GM21390 (cell line): Measurements from ENCODE around the gene STAT4.

Experiments
- ATAC-seq: cut with Tn5 transposase; IDR thresholded peaks from one replicate; pipeline ENCODE4 v1.9.1; 2021; ENCODE audit not compliant: unreplicated experiment

The STAT4 gene

DNA sequence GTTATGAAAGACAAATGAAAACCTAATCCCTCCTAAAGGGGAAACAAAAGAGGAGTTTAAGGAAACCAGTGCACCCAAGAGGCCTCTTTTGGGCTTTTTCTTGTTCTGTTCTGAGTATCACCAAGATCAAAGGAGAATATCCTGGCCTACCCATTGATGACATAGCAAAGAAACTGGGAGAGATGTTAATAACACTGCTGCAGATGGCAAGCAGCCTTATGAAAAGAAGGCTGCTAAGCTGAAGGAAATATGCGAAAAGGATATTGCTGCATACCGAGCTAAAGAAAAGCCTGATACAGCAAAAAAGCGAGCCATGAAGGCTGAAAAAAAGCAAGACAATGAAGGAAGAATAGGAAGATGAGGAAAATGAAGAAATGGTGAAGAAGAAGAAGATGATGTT is 23.6 kb upstream of the STAT4 start:
- ATAC-seq: no peak

DNA sequence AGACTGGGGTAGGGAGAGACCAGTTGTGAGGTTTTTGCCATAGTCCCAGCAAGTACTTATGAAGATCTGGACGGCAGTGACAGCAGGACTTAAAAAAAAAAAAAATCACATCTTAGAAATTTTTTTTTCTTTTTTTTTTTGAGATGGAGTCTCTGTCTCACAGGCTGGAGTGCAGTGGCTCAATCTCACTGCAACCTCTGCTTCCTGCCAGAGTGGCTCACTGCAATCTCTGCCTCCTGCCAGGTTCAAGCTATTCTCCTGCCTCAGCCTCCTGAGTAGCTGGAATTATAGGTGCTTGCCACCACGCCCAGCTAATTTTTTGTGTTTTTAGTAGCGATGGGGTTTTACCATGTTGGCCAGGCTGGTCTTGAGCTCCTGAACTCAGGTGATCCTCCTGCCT is 22.4 kb upstream of the STAT4 start:
- no peak for ATAC-seq

DNA sequence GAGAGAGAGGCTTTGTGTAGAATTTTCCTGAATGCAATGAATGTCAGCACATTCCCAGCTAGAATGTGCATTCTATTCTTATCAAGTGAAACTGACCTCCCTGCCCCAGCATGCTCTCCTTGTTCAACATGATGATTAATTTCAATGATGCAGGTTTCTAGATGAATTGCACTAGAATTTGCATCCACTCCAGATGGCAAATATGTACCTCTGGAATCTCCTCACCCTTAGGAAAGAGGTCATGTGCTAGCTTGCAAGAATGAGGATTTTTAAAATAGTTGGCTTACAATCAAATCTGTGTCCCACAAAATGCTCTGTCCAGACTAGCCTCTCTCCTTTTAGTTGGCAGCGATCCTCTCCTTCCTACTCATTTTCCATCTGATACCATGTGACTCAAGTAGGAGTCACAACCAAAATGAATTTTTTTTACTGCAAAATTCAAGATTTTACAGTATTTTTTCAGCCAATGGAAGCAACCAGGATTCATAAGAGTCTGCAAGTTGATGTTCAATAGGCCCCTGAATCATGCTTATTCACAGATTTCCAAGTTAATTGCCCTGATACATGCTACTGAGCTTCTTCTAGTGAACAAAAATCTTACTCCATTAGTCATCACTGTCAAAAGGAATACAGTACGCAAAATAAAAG is 21.0 kb upstream of the STAT4 start:
- ATAC-seq: no peak

- ATAC-seq: no peak
These were observed 20.5 kb upstream of the STAT4 start for GRCh38 chr2:191171286-191171685.

GRCh38 chr2:191170773-191171172 is 20.0 kb upstream of the STAT4 start:
- no peak for ATAC-seq

GRCh38 chr2:191170301-191170636 is 19.5 kb upstream of the STAT4 start:
- ATAC-seq: no peak

DNA sequence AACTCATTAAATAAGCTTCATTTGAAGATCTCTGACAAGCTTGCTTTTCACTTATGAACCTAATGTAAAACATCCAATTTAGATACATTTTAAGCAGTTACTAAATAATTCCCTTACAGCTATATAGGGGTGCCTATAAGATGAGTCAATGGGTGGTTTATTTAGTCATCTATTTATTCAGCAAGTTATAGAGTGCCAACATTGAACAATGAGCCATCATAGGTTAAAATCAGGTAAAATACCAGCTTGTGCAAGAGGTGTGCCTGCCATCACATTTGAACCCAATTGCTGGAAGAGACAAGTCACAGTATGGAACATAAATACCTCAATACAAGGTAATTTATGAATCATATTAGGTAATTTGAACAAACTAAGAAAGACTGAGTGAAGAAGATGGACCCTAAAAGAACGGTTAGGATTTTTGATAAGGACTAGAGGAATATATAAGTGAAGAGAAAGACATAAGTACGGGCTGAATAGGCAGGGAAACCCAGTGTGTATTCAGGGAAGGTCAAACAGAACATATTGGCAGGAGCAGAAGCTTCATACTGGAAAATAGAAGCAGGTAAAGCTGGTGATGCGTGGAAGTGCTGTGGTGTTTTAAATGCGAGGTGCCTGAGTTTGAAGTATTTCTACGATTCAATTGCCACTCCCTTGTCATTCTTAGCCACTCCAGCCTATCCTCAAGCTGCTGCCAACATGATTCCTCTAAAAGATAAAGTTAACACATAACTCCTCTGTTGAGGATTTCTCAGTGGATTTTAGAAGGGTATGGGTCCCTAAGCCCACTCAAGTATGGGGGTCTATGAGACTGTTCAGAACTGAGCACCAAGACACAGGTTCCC is 18.9 kb upstream of the STAT4 start:
- no peak for ATAC-seq

DNA sequence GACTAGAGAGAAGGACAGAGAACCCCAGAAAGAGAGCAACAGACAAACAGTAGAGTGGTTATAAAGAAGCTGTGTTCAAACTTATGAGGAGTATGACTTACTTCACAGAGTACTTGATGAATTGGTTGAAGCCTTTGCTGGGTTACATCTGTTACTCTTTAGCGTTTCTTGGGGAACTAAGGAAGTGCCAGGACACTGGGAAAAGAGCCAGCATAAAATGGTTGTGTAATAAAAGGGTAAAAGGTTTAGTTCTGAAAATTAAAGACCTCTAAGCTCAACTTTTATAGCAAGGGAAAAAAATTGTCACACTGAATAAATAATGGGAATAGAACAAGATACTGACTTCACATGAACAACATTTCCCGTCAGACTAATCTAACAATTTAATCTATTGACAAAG is 17.0 kb upstream of the STAT4 start:
- no peak for ATAC-seq

GRCh38 chr2:191166756-191167445 is 16.1 kb upstream of the STAT4 start:
- ATAC-seq: no peak

DNA sequence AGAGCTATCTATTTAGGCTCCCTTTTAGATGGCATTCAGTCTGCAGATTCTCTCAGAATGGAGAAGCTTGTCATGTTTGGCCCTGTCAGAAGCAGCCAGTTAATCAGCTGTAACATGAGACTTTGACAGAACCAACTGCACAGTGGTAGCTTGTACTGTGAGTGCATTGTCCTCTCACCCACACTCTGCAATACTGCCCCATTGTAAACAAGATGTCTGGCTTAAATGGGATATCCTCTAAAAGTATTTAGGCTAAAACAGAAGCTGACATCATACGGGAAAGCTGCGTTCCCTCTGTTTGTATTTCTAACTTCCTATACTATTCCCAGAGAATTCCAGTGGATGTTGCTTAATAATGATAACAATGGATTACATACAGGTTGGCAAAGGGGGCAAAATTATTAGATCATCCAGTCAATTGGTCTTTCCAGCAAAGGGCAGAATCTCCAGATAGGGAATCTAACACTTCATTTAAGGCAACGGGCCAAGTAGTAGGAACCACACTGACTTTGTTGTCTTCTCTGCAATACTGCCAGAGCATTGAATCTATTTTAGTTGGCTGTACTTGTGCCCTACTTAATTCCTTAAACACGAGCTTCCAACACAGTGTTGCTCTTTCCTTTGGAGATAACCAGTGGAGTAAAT is 15.4 kb upstream of the STAT4 start:
- no peak for ATAC-seq

- ATAC-seq: peak; percentile 70
These were observed 14.4 kb upstream of the STAT4 start for GRCh38 chr2:191165176-191165643.

DNA sequence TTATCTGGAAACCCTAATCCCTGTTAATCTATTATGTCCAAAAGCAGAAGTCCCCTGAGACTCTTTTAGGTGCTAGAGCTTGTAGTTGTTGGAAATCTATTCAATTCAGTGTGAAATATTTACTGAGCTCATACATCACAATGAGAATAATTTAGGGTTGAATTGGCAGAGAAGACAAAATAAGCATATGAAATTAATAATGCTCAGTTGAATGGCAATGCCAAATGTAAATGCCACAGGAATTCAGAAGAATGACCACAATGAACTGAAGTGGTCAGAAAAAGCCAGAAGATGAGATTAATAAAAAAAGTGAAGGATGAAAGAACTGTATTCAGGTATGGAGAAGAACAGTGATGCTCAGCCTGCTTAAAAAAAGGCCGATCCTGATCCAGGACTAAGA is 8.0 kb upstream of the STAT4 start:
- ATAC-seq: no peak

DNA sequence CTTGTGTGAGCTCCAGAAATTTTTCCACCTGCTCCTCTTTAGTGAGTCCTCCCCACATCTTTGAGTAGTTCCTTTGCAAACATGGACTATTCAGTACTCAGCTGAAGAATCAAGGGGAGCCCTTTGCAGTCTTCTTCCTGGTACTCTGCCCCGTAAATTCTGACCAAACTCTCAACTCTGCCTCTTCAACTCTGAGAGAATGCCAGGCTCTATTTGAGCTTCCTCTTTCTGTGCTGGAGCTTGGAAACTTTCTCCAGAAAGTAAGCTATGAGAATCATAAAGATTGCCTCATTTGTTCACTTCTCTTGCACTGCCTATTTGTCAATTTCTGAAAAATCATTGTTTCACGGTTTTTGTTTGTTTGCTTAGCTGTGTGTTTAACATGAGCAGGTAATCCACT is 7.4 kb upstream of the STAT4 start:
- ATAC-seq: no peak

GRCh38 chr2:191155608-191156071 is 4.8 kb upstream of the STAT4 start:
- ATAC-seq: peak; percentile 34

- ATAC-seq: no peak
These were observed 2.9 kb upstream of the STAT4 start for GRCh38 chr2:191153716-191154115.

DNA sequence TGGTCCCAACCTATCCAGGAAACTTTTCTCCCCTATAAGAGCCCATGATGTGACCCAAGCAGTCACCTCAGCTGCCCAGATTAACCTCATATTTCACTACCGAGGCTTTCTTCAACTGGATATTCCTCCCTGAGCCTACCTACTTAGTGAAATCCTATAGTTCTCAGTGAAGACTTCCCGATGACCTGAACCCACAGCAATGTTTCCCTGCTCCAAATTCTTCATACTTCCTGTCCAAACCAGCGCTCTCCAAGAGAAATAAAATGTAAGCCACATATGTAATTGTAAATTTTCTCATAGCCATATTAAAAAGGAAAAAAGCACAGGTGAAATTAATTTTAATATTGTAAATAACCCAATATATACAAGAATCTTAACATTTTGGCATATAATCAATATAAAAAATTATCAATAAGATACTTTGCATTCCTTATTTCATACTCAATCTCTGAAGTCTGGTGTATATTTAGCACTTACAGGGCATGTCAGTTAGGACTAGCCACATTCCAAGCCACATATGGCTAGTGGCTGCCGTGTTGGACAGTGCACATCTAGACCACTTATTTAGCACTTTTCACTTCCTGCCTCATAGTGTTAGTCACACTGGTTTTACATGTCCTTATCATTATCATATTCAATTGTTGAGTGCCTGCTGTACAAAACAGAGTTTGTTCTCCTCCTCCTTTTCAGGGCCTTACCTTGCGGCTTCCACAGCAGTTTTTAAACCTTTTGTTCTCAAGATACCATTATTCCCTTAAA is 1.9 kb upstream of the STAT4 start:
- ATAC-seq: no peak

DNA sequence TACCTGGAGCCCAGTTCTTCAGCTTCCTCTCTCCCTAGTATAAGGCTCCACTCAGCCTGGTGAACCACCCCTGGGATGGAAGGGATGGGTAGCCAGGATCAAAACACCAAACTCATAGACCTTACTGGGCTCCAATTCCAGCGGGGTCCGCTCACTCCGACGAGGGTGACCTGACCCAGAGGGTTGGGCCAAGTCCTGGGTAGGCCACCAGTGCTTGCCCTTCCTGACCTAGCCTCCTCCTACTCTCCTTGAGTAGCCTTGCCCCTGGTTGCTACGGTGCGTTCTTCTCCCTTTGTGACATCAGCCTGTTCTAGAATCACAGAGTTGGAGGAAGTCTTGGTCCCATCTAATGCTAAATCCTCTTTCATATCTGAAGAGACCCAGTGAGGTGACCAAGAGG is 537 bp upstream of the STAT4 start:
- no peak for ATAC-seq

GRCh38 chr2:191150230-191150599 is 579 bp downstream of the STAT4 start:
- ATAC-seq: peak; percentile 39

DNA sequence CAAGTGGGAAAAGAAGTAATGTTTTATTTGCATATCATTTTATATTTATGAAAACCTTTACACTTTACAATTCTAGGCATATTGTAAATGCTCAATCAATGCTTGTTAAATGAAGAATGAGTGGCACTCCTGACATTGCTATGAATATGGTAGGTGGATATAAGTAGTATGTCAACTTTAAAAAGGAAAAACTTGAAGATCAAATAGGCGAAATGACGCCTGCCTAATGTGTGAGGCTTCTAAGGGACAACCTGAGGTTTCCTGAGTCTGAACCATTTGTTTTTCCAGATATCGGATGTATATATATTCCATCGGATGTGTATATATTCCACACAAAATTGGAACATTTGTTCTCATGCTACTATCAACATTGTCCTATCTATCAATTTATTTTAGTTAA is 1.4 kb downstream of the STAT4 start:
- ATAC-seq: no peak

DNA sequence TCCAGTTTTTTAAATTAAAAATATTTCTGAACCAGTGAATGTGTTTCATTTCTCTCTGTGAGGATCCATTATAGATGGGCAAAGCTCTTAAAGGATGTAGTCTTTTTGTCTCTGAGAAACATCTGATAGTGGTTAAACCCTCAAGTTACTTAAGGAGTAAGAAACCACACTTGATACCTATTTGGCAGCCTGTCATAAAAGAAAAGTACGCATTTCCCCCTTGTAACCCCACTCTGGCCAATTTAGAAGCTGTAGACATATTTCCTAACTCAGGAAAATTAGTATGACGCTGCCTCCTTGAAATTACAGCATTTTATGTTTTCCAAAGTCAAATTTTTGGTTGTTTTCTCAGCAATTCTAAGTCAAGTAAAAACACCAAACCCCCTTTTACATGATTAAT is 2.0 kb downstream of the STAT4 start:
- ATAC-seq: no peak

- no peak for ATAC-seq
These were observed 2.5 kb downstream of the STAT4 start for GRCh38 chr2:191148281-191148680.
